Pancreas (tissue), 10 donors: ENCODE data around the gene CCDC159. TPM values are rescaled to one million over a fixed set of nuclear protein-coding genes. Genes with fewer than 3 reads are reported as not detected.
"Not testable (repeated sequence)": the region's sequence is repeated elsewhere in the genome, so short reads cannot be mapped to it uniquely, and the experiment has no call there.

Source experiments
- ATAC-seq, 4 donors: fragments of 200-7000 bp; cut with Tn5 transposase; one replicate each; pipeline versions ENCODE4 v1.8.0 to v1.9.1; 2020; ENCODE audit warnings: mild to moderate bottlenecking in 4 of 4, moderate library complexity in 4 of 4
- DNase-seq, 6 donors: peaks; one replicate each; pipeline ENCODE4 v3.0.0-alpha.2; 2020
- FAIRE-seq: peaks from 2 replicates; lab custom pipeline; 2012; peaks lifted over from hg19 to GRCh38; lab: Jason Lieb, UNC
- H3K27ac ChIP-seq, 4 donors: fragments of 200-600 bp; sonication (generic); 1 replicate in 3 of 4; 2 replicates in 1 of 4; pipeline versions ENCODE4 v1.5.0 to v1.8.0; 2020
- H3K27me3 ChIP-seq, 4 donors: fragments of 200-600 bp; one replicate each; pipeline ENCODE4 v1.8.0; 2021
- H3K36me3 ChIP-seq, 3 donors: fragments of 200-600 bp; sonication (generic) in 1 of 3; one replicate each; pipeline versions ENCODE4 v1.5.0 to v1.8.0; 2020 to 2021
- H3K4me1 ChIP-seq, 3 donors: fragments of 200-600 bp; one replicate each; pipeline ENCODE4 v1.8.0; 2021
- H3K4me3 ChIP-seq, 4 donors: fragments of 200-600 bp; sonication (generic) in 2 of 4; one replicate each; pipeline versions ENCODE4 v1.5.0 to v1.8.0; 2020 to 2021
- H3K9me3 ChIP-seq, 4 donors: fragments of 200-600 bp; one replicate each; pipeline ENCODE4 v1.8.0; 2021
- WGBS, 2 donors: extraction: QIAGEN DNeasy Blood & Tissue Kit; methylation state at CpG; one replicate each; pipeline ENCODE4 v1.1.7; 2013; 5-methylcytosine and 5-hydroxymethylcytosine counted together
- intact Hi-C, 3 donors: fragments of 100-400 bp; cut with DNase I; formaldehyde crosslinking; loops; one replicate each; pipeline versions ENCODE4 v1.11.1 to v1.14.2; 2022
- polyA plus RNA-seq, 2 donors: library from polyadenylated mRNA; stranded (reverse); fragments of 200-250 nt; gene quantifications; one replicate each; pipeline ENCODE4 v1.2.3, GENCODE V29; 2013
- total RNA-seq, 6 donors: library from RNA; stranded (reverse); fragmentation: NEBNext Ultra II Directional in 4 of 6; extraction: Animal tissue kit (Norgen Biotek cat#: 25700) in 4 of 6; gene quantifications; one replicate each; pipeline versions ENCODE4 v1.2.1 to v1.2.4, GENCODE V29; 2021 to 2023
- TF ChIP-seq, protein P1 (sequence below), 4 donors: fragments of 200-600 bp; sonication (generic) in 3 of 4; IDR thresholded peaks; one replicate each; pipeline versions ENCODE4 v1.5.0 to v1.8.0; 2021; ENCODE audit warnings: antibody characterized with exemption in 4 of 4
- donor health status: healthy with polysubstance abuse.
- donor health status: DM: no; HTN: no; CAD: no; lungs with moderate emphysema.
- donor health status: DM: no; HTN: no; CAD: no.
- donor health status: control.
- donor health status: control.
- donor health status: Bipolar disorder and iron deficiency.
- donor health status: DM: yes; HTN: yes; CAD: no.
- donor health status: DM: no; HTN: no; CAD: no.
- donor health status: DM: no; HTN: no; CAD: no.
- donor health status: DM: yes; HTN: yes; CAD: no.

CCDC159 gene
- total and polyA plus RNA-seq, 8 donors, result 11.6 to 106 (median 15.6) TPM

DNA sequence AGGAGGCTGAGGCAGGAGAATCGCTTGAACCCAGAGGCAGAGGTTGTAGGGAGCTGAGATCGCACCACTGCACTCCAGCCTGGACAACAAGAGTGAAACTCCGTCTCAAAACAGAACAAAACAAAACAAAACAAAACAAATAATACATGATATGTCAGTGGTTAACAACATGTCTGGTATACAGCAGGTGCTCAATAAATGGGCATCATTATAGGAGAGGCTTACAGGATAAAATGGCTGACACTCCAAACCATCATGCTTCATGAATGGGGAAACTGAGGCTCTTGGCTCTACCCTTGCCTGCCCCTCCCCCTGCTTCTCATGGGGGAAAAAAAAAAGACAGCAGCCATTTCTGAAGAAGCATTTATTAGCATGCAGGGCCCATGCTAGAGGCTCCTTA lies 3.9 kb upstream of the CCDC159 start:
- no peak overlapping the region for H3K27ac ChIP-seq
- ATAC-seq (no peak), DNase-seq (no peak), FAIRE-seq (no peak)
- no peaks in the 10 kb centered on the region for H3K27me3 ChIP-seq
- 88 to 89% methylated on average over 3 of the region's 3 CpGs for WGBS, 2 donors
- H3K4me1 ChIP-seq, result peaks cover 4 to 25% (median 9%) of the 10 kb centered on the region in 3 donors
- H3K36me3 ChIP-seq, result no peaks in the 10 kb centered on the region
- H3K9me3 ChIP-seq, result no peaks in the 10 kb centered on the region
- H3K4me3 ChIP-seq, result no peak overlapping the region
- intact Hi-C loops, result no loop called here
- TF ChIP-seq, protein P1, sequence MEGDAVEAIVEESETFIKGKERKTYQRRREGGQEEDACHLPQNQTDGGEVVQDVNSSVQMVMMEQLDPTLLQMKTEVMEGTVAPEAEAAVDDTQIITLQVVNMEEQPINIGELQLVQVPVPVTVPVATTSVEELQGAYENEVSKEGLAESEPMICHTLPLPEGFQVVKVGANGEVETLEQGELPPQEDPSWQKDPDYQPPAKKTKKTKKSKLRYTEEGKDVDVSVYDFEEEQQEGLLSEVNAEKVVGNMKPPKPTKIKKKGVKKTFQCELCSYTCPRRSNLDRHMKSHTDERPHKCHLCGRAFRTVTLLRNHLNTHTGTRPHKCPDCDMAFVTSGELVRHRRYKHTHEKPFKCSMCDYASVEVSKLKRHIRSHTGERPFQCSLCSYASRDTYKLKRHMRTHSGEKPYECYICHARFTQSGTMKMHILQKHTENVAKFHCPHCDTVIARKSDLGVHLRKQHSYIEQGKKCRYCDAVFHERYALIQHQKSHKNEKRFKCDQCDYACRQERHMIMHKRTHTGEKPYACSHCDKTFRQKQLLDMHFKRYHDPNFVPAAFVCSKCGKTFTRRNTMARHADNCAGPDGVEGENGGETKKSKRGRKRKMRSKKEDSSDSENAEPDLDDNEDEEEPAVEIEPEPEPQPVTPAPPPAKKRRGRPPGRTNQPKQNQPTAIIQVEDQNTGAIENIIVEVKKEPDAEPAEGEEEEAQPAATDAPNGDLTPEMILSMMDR (IDR thresholded peaks at IDR 0.05), result no peak

DNA sequence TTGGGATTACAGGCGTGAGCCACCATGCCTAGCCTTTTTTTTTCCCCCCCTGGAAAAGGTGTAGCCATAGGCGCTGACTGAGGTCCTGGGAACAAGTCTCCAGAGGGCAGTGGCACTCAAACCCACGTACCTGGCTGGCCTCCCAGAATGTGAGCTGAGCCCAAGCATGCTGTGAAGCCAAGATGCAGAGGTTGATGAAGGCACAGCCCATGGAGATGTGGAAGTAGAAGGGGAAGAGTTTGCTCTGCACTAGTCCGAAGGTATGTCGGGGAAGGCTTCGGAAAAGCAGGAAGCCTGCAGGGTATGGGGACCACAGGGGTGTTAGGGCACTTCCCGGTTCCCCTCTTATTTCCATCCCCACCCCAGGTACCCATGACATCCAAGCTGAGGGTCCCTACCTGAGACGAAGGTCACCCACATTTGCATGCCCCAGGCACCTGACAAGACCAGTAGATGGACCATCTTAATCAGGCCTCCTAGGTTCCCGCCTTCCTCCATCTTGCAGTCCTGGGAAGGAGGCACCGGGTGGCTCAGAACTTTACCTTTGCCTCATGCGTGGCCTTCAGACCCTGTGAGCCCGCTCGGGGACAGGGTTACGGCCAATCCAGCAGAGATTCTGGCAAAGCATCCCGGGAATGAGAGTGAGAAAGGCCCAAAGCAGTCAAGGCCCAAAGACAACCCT lies 1.1 kb upstream of the CCDC159 start:
- Histone ChIP-seq H3K27me3 (no peaks in the 10 kb centered on the region), H3K36me3 (no peaks in the 10 kb centered on the region), H3K9me3 (no peaks in the 10 kb centered on the region), H3K27ac (peak overlapping the region; percentile 48 to 87 (median 74)), H3K4me3 (peak overlapping the region in 3 of 4 donors; percentile 51 to 68 (median 63)), H3K4me1 (peaks cover 0 to 20% (median 9%) of the 10 kb centered on the region in 3 donors)
- DNase-seq, result peak in 2 of 6 donors; percentile 46 to 47
- ATAC-seq, result peak in 1 of 4 donors; percentile 2
- intact Hi-C loops, result no loop called here
- WGBS, 2 donors, result 28 to 30% methylated on average over 15 of the region's 15 CpGs
- TF ChIP-seq, protein P1 (IDR thresholded peaks at IDR 0.05), result no peak
- no peak for FAIRE-seq

DNA sequence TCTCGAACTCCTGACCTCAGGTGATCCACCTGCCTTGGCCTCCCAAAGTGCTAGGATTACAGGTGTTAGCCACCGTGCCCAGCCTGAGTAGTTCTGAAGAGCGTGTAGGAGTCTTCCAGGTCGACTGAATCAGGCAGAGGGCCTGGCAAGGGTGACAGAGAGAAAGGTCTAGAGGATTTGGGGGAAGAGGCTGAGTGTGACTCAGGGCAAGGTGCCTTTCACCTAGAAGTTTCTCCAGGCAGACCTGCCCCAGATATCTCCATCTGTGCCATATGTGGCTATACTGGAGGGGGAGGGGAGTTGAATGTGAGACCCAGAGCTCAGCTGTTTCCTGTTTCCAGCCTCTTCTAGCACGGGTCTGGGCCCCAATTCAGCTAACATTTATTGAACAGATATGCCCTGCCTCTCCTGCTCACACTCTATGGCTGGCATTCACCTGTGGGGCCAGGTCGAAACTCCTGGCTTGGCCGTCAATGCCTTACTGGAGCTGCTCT lies 1.3 kb downstream of the CCDC159 start:
- Histone ChIP-seq H3K27ac (peak overlapping the region in 1 of 4 donors; percentile 85), H3K27me3 (no peaks in the 10 kb centered on the region), H3K9me3 (no peaks in the 10 kb centered on the region), H3K4me3 (no peak overlapping the region), H3K36me3 (no peaks in the 10 kb centered on the region), H3K4me1 (peaks cover 0 to 20% (median 9%) of the 10 kb centered on the region in 3 donors)
- FAIRE-seq, result no peak
- WGBS, 2 donors, result 77 to 79% methylated on average over 7 of the region's 7 CpGs
- intact Hi-C loops, result no loop called here
- DNase-seq, result no peak
- ATAC-seq, result no peak
- TF ChIP-seq, protein P1 (IDR thresholded peaks at IDR 0.05), result no peak

DNA sequence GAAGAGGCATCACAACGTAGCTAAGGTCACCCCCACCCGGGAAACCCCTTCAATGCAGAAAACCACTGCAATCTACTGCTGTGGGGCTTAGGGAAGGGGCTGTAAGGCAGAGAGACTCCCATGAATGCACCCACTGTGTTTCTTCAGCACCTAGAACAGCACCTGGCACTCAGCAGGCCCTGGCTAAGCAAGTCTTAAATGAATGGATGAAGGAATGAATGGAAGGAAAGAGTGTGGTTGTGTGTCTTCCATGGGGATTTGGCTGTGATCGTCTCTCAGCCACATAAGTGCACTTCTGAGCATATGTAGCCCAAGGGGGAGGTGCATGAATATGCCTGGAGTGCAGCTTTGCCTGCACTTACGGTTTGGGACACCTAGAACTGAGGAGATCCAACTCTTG lies 2.9 kb downstream of the CCDC159 start:
- 91 to 95% methylated on average over 4 of the region's 4 CpGs for WGBS, 2 donors
- ATAC-seq (no peak), FAIRE-seq (no peak), DNase-seq (no peak)
- Histone ChIP-seq H3K4me3 (no peak overlapping the region), H3K36me3 (no peaks in the 10 kb centered on the region), H3K27me3 (no peaks in the 10 kb centered on the region), H3K9me3 (no peaks in the 10 kb centered on the region), H3K4me1 (peaks cover 0 to 12% (median under 1%) of the 10 kb centered on the region in 3 donors), H3K27ac (no peak overlapping the region)
- intact Hi-C loops, result no loop called here
- TF ChIP-seq, protein P1 (IDR thresholded peaks at IDR 0.05), result no peak

DNA sequence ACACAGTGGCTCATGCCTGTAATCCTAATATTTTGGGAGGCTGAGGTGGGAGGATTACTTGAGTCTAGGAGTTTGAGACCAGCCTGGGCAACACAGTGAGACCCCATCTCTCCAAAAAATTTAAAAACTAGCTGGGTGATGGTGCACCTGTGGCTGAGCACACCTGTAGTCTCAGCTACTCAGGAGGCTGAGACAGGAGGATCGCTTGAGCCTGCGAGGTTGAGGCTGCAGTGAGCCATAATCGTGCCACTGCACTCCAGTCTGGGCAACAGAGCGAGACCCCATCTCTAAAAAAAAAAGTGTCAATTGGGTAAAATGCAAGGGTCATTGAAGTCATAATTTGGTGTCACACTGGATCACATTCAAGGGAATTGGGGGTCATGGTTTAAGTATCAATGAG lies 7.8 kb downstream of the CCDC159 start:
- intact Hi-C loops, H3K27me3 ChIP-seq, ATAC-seq, H3K9me3 ChIP-seq, H3K4me3 ChIP-seq, H3K36me3 ChIP-seq, FAIRE-seq, H3K27ac ChIP-seq, H3K4me1 ChIP-seq, DNase-seq: not testable (repeated sequence)
- 96% methylated on average over 4 of the region's 4 CpGs for WGBS, 2 donors
